NCI-H2227 (cell line): ENCODE measurements around the gene C2CD3.

Source experiments
- DNase-seq: peaks from one replicate; lab custom pipeline; 2025; ENCODE audit not compliant: unreplicated experiment; lab: John Stamatoyannopoulos, UW

Gene C2CD3

GRCh38 chr11:74021998-74022397 is 148.8 kb downstream of the C2CD3 start:
- no peak for DNase-seq

- DNase-seq: no peak
Measured at GRCh38 chr11:74020539-74020938, 150.3 kb downstream of the C2CD3 start.

- DNase-seq: no peak
Measured at GRCh38 chr11:74019860-74020259, 150.9 kb downstream of the C2CD3 start.

- no peak for DNase-seq
Measured at GRCh38 chr11:74019104-74019738, 151.6 kb downstream of the C2CD3 start.

- no peak for DNase-seq
Measured at GRCh38 chr11:74018331-74019005, 152.3 kb downstream of the C2CD3 start.

- DNase-seq: no peak
Measured at GRCh38 chr11:74017631-74018030, 153.2 kb downstream of the C2CD3 start.

- DNase-seq: no peak
Measured at GRCh38 chr11:74015919-74016684, 154.7 kb downstream of the C2CD3 start.

GRCh38 chr11:74014880-74015279 is 155.9 kb downstream of the C2CD3 start:
- no peak for DNase-seq

GRCh38 chr11:74013141-74013540 is 157.7 kb downstream of the C2CD3 start:
- no peak for DNase-seq

- no peak for DNase-seq
Measured at GRCh38 chr11:74012074-74012809, 158.6 kb downstream of the C2CD3 start.

- DNase-seq: no peak
Measured at GRCh38 chr11:74011360-74012073, 159.3 kb downstream of the C2CD3 start.

GRCh38 chr11:74010306-74011300 is 160.2 kb downstream of the C2CD3 start:
- peak; percentile 50 for DNase-seq

GRCh38 chr11:74009675-74010305 is 161.0 kb downstream of the C2CD3 start:
- no peak for DNase-seq

GRCh38 chr11:74009230-74009547 is 161.6 kb downstream of the C2CD3 start:
- DNase-seq: no peak

- DNase-seq: no peak
Measured at GRCh38 chr11:74008373-74009229, 162.2 kb downstream of the C2CD3 start, which contains the start of gene UCP3. Gene UCP3, minus strand, starts transcription at chr11:74009085. Its CDS starts 2,043 bp downstream, at chr11:74007042.

GRCh38 chr11:74007691-74008372 is 163.0 kb downstream of the C2CD3 start:
- DNase-seq: no peak

- DNase-seq: no peak
Measured at GRCh38 chr11:74006743-74007304, 164.0 kb downstream of the C2CD3 start.
